Ovary (tissue), 3 donors: ENCODE measurements around the gene NME2.

Source experiments
- CTCF ChIP-seq, 3 donors: fragments of 450-650 bp in 2 of 3; fragments of 200-600 bp in 1 of 3; IDR thresholded peaks; one replicate each; pipeline versions ENCODE4 v1.5.1 to v1.8.0; 2016 to 2022; ENCODE audit warnings: antibody characterized with exemption in 3 of 3, mild to moderate bottlenecking in 1 of 3
- EP300 ChIP-seq: sonication (generic); formaldehyde crosslinking; IDR thresholded peaks from one replicate; pipeline ENCODE4 v1.6.1; 2017; ENCODE audit warnings: antibody characterized with exemption
- POLR2A ChIP-seq: fragments of 450-650 bp; IDR thresholded peaks from one replicate; pipeline ENCODE4 v1.6.1; 2017; ENCODE audit warnings: antibody characterized with exemption, mild to moderate bottlenecking, moderate library complexity
- donor health status: DM: no; HTN: no; CAD: no.

DNA sequence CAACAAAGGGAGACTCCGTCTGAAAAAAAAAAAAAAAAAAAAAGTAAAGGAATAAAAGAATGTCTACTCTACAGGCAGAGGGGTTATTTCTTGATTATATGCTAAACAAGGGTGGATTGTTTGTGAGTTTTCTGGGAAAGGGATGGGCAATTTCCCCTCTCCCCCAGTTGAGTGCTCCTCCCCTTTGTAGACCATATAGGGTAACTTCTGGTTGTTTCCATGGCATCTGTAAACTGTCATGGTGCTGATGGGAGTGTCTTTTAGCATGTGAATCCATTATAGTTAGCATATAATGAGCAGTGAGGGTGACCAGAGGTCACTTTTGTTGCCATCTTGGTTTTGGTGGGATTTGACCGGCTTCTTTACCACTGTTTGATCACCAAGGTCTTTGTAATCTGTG is 17.0 kb upstream of the NME2 start:
- TF ChIP-seq CTCF (IDR thresholded peaks at IDR 0.05) (no peak), POLR2A (no peak), EP300 (no peak)
